Spleen (tissue), 11 donors: ENCODE measurements around the gene ARMC12. TPM values are rescaled to one million over a fixed set of nuclear protein-coding genes. Genes with fewer than 3 reads are reported as not detected.

Experiments used
- DNase-seq: peaks from one replicate; pipeline ENCODE4 v3.0.0-alpha.2; 2020
- H3K27ac ChIP-seq, 8 donors: fragments of 200-600 bp; sonication (generic) in 7 of 8; 1 replicate in 4 of 8; 2 replicates in 4 of 8; pipeline versions ENCODE4 v1.5.0 to v1.8.0; 2016 to 2021; ENCODE audit warnings: inconsistent platforms in 4 of 8, mild to moderate bottlenecking in 4 of 8, moderate library complexity in 1 of 8
- H3K27me3 ChIP-seq, 7 donors: fragments of 200-600 bp; sonication (generic) in 6 of 7; replicated peaks in 1 of 7; 1 replicate in 4 of 7; 2 replicates in 3 of 7; pipeline versions ENCODE4 v1.5.0 to v1.8.0; 2016 to 2021; ENCODE audit warnings: inconsistent platforms in 3 of 7, mild to moderate bottlenecking in 1 of 7
- H3K36me3 ChIP-seq, 6 donors: fragments of 200-600 bp; sonication (generic) in 5 of 6; 1 replicate in 4 of 6; 2 replicates in 2 of 6; pipeline versions ENCODE4 v1.5.0 to v1.8.0; 2016 to 2021; ENCODE audit warnings: inconsistent platforms in 2 of 6
- H3K4me1 ChIP-seq, 6 donors: fragments of 200-600 bp; sonication (generic) in 5 of 6; 1 replicate in 3 of 6; 2 replicates in 3 of 6; pipeline versions ENCODE4 v1.5.0 to v1.8.0; 2016 to 2021; ENCODE audit warnings: inconsistent platforms in 3 of 6
- H3K4me3 ChIP-seq, 8 donors: fragments of 200-600 bp; sonication (generic) in 7 of 8; 1 replicate in 4 of 8; 2 replicates in 4 of 8; pipeline versions ENCODE4 v1.5.0 to v1.8.0; 2016 to 2021; ENCODE audit warnings: inconsistent platforms in 4 of 8, mild to moderate bottlenecking in 4 of 8, moderate library complexity in 2 of 8
- H3K9me3 ChIP-seq, 8 donors: fragments of 200-600 bp; sonication (generic) in 7 of 8; 1 replicate in 4 of 8; 2 replicates in 4 of 8; pipeline versions ENCODE4 v1.5.0 to v1.8.0; 2016 to 2021; ENCODE audit warnings: inconsistent platforms in 4 of 8
- POLR2A ChIP-seq, 3 donors: fragments of 450-650 bp; IDR thresholded peaks; one replicate each; pipeline ENCODE4 v1.5.1; 2017; ENCODE audit warnings: antibody characterized with exemption in 3 of 3, mild to moderate bottlenecking in 1 of 3
- POLR2AphosphoS5 ChIP-seq, 3 donors: sonication (generic); formaldehyde crosslinking; IDR thresholded peaks; one replicate each; pipeline ENCODE4 v1.5.1; 2017; ENCODE audit warnings: antibody characterized with exemption in 3 of 3
- WGBS, 5 donors: extraction: QIAGEN DNeasy Blood & Tissue Kit in 3 of 5; methylation state at CpG; one replicate each; pipeline versions ENCODE4 v1.1.5 to v1.1.7; 2013 to 2018; 5-methylcytosine and 5-hydroxymethylcytosine counted together
- intact Hi-C: fragments of 100-400 bp; cut with DNase I; formaldehyde crosslinking; loops from one replicate; pipeline ENCODE4 v1.15.0; 2023; ENCODE audit warnings: low total_unique reads
- polyA plus RNA-seq, 3 donors: library from polyadenylated mRNA; stranded (reverse); fragments of 200-250 nt; gene quantifications; one replicate each; pipeline ENCODE4 v1.2.1, GENCODE V29; 2013
- total RNA-seq, 7 donors: library from RNA; depleted of rRNA in 3 of 7; stranded (reverse); fragments of >200 nt in 3 of 7; fragmentation: NEBNext Ultra II Directional in 4 of 7; extraction: Animal tissue kit (Norgen Biotek cat#: 25700) in 4 of 7; gene quantifications; one replicate each; pipeline versions ENCODE4 v1.1.0 to v1.2.1, GENCODE V29; 2016 to 2021
- TF ChIP-seq, protein P1 (sequence below), 11 experiments: fragments of 200-600 bp in 7 of 11; fragments of 450-650 bp in 4 of 11; sonication (generic) in 4 of 11; IDR thresholded peaks in 8 of 11; conservative IDR thresholded peaks in 3 of 11; 1 replicate in 7 of 11; 2 replicates in 4 of 11; pipeline versions ENCODE4 v1.4.0 to v1.8.0; 2016 to 2021; ENCODE audit warnings: antibody characterized with exemption in 11 of 11, inconsistent platforms in 4 of 11, mild to moderate bottlenecking in 1 of 11
- donor health status: healthy with polysubstance abuse.
- donor health status: DM: no; HTN: no; CAD: no; lungs with moderate emphysema.
- donor health status: DM: no; HTN: no; CAD: no.
- donor health status: Bipolar disorder and iron deficiency.
- donor health status: healthy.
- donor health status: DM: no; HTN: no; CAD: no.
- donor health status: DM: yes; HTN: yes; CAD: no.

The ARMC12 gene
- total and polyA plus RNA-seq, 10 donors, result 0.23 to 4.1 (median 1.2) TPM

GRCh38 chr6:35717449-35718374 is 19.1 kb upstream of the ARMC12 start:
- H3K9me3 ChIP-seq, result no peaks in the 10 kb centered on the region
- intact Hi-C loops, result no loop called here
- no peaks in the 10 kb centered on the region for H3K36me3 ChIP-seq
- H3K4me1 ChIP-seq, result peaks cover 35 to 71% (median 53%) of the 10 kb centered on the region in 6 donors
- TF ChIP-seq POLR2A (IDR thresholded peaks at IDR 0.05) (no peak), POLR2AphosphoS5 (IDR thresholded peaks at IDR 0.05) (no peak)
- TF ChIP-seq, protein P1, sequence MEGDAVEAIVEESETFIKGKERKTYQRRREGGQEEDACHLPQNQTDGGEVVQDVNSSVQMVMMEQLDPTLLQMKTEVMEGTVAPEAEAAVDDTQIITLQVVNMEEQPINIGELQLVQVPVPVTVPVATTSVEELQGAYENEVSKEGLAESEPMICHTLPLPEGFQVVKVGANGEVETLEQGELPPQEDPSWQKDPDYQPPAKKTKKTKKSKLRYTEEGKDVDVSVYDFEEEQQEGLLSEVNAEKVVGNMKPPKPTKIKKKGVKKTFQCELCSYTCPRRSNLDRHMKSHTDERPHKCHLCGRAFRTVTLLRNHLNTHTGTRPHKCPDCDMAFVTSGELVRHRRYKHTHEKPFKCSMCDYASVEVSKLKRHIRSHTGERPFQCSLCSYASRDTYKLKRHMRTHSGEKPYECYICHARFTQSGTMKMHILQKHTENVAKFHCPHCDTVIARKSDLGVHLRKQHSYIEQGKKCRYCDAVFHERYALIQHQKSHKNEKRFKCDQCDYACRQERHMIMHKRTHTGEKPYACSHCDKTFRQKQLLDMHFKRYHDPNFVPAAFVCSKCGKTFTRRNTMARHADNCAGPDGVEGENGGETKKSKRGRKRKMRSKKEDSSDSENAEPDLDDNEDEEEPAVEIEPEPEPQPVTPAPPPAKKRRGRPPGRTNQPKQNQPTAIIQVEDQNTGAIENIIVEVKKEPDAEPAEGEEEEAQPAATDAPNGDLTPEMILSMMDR (IDR thresholded peaks at IDR 0.05 in 8 of 11, conservative IDR thresholded peaks at IDR 0.05 in 3 of 11), result no peak
- no peak for DNase-seq
- WGBS, 5 donors, result 52 to 65% (median 60%) methylated on average over 18 to 19 of the region's 19 CpGs
- peak overlapping the region in 6 of 8 donors; percentile 69 to 100 (median 90) for H3K27ac ChIP-seq
- H3K27me3 ChIP-seq, result no peaks in the 10 kb centered on the region
- H3K4me3 ChIP-seq, result no peak overlapping the region

DNA sequence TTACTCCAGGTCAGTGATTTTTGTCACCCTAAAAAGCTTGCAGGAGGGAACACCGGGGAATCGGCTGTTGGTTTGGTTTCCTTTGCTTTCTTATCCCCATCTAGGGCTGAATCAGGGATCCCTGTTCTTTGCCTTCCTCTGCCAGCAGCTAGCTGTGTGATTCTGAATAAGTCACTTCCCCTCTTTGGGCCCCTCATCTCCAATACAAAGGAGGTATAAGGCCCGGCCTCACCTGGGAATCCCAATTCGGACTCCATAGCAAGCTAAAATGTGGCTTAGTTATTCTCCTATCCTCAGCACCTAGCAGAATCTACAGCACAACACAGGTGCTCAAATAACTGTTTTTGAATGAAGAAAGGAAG is 18.5 kb upstream of the ARMC12 start:
- no peak for DNase-seq
- no peak overlapping the region for H3K4me3 ChIP-seq
- WGBS, 5 donors, result 43 to 70% (median 48%) methylated on average over 4 of the region's 4 CpGs
- intact Hi-C loops, result no loop called here
- no peaks in the 10 kb centered on the region for H3K9me3 ChIP-seq
- no peaks in the 10 kb centered on the region for H3K27me3 ChIP-seq
- H3K4me1 ChIP-seq, result peaks cover 35 to 73% (median 56%) of the 10 kb centered on the region in 6 donors
- H3K27ac ChIP-seq, result peak overlapping the region in 7 of 8 donors; percentile 69 to 100 (median 89)
- TF ChIP-seq, protein P1 (IDR thresholded peaks at IDR 0.05 in 8 of 11, conservative IDR thresholded peaks at IDR 0.05 in 3 of 11), result no peak
- no peak for TF ChIP-seq POLR2AphosphoS5 (IDR thresholded peaks at IDR 0.05)
- TF ChIP-seq POLR2A (IDR thresholded peaks at IDR 0.05), result no peak
- no peaks in the 10 kb centered on the region for H3K36me3 ChIP-seq

DNA sequence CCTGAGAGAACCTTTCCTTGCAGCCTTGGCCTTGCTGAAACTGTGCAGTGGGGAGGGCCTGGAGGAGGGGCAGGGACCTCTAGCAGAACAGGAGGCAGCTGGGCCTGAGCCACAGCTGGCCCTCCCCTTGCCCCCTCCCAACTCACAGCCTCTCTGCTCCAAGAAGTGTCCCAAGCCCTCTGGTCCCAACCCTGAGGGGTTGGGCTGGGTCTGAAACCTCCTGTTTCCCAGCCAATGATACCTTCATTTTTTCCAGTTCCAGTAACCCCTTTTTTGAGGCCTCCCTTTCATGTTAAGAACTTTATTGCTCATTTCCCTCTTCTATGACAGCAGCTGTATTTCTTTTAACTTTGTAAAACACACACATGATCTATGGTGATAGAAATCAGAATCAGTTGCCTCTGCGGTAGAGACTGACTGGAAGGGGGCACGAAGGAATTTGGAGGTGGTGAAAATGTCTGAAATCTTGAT is 17.9 kb upstream of the ARMC12 start:
- H3K4me1 ChIP-seq, result peaks cover 35 to 77% (median 60%) of the 10 kb centered on the region in 6 donors
- no peaks in the 10 kb centered on the region for H3K27me3 ChIP-seq
- peak overlapping the region; percentile 69 to 100 (median 86) for H3K27ac ChIP-seq
- intact Hi-C loops, result no loop called here
- H3K4me3 ChIP-seq, result no peak overlapping the region
- H3K9me3 ChIP-seq, result no peaks in the 10 kb centered on the region
- H3K36me3 ChIP-seq, result no peaks in the 10 kb centered on the region
- no peak for DNase-seq
- TF ChIP-seq POLR2A (IDR thresholded peaks at IDR 0.05) (no peak), POLR2AphosphoS5 (IDR thresholded peaks at IDR 0.05) (peak in 2 of 3 donors; percentile 60 to 65)
- TF ChIP-seq, protein P1 (IDR thresholded peaks at IDR 0.05 in 8 of 11, conservative IDR thresholded peaks at IDR 0.05 in 3 of 11), result no peak
- WGBS, 5 donors, result 33 to 61% (median 37%) methylated on average over 2 of the region's 2 CpGs

GRCh38 chr6:35719404-35719829 is 17.4 kb upstream of the ARMC12 start:
- no peak for DNase-seq
- Histone ChIP-seq H3K4me1 (peaks cover 35 to 81% (median 65%) of the 10 kb centered on the region in 6 donors), H3K36me3 (no peaks in the 10 kb centered on the region), H3K9me3 (no peaks in the 10 kb centered on the region), H3K27me3 (no peaks in the 10 kb centered on the region), H3K27ac (peak overlapping the region; percentile 69 to 100 (median 86)), H3K4me3 (peak overlapping the region in 4 of 8 donors; percentile 21 to 56 (median 34))
- TF ChIP-seq POLR2AphosphoS5 (IDR thresholded peaks at IDR 0.05), result no peak
- TF ChIP-seq POLR2A (IDR thresholded peaks at IDR 0.05), result no peak
- TF ChIP-seq, protein P1 (IDR thresholded peaks at IDR 0.05 in 8 of 11, conservative IDR thresholded peaks at IDR 0.05 in 3 of 11), result no peak
- intact Hi-C loops, result no loop called here
- WGBS, 5 donors, result 14 to 27% (median 19%) methylated on average over 5 of the region's 5 CpGs
